Iris pigment epithelial cell (primary cell): Measurements from ENCODE around the gene CSAD.
"Not testable (repeated sequence)": the region's sequence is repeated elsewhere in the genome, so short reads cannot be mapped to it uniquely, and the experiment has no call there.

Source experiments
- DNase-seq: peaks from one replicate; pipeline ENCODE4 v3.0.0-alpha.2; 2011; ENCODE audit warnings: low read depth

CSAD gene

GRCh38 chr12:53218551-53219291, 38.0 kb upstream of the CSAD start:
- peak; percentile 19 for DNase-seq

GRCh38 chr12:53217931-53218307, 37.2 kb upstream of the CSAD start:
- peak; percentile 33 for DNase-seq

GRCh38 chr12:53217051-53217930, 36.6 kb upstream of the CSAD start:
- peak; percentile 27 for DNase-seq

GRCh38 chr12:53215497-53215896, 34.8 kb upstream of the CSAD start:
- no peak for DNase-seq

DNA sequence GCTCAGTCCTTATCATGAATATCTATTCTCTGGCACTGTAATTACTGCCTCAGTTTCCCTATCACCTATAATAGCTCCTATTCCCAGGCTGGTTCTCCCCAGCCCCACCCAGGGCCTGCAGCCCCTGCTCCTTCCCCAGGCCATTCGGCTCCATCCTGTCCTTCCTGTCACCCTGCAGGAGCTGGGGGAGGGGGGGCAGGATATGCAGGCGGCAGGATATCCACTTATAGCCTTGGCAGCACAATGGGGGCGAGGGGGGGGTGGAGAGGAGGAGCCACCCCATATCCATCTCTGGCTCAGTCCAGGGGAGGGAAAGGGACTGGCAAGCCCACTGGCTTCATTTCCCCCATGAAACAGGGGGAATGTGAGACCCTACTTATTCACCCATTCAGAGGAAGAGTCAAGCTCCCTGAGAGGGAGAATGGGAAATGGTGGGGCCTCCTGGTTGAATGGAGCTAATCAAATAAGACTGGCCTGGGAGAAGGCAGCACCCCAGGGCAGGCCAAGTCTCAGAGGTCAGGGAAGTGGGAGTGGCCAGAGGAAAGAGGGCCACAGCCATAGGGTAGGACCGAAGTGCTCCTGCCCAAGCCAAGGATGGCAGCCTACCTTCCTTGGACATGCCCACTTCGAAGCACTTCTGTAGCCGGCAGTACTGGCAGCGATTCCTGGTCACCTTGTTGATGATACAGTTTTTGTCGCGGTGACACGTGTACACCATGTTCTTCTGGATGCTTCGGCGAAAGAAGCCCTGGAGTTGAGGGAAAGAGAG, 34.1 kb upstream of the CSAD start:
- DNase-seq: no peak

DNA sequence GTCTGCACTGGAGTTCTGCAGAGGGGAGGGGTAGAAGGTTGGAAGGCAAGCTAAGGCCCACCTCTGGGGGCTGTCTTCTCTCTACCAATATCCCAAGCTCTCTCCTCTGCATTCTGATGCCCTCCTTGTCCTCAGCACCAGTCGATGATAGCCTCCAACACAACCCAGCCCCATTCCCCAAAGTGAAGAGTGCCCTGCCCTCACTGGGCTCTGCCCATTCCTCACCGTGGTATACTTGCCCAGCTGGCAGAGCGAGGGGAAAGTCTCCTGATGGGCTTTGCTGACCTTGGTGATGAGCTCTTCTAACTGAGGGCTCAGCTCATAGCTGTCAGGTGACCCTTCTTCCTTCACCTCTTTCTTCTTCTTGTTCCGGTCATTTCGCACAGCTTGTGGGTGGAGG, 33.5 kb upstream of the CSAD start:
- DNase-seq: no peak

DNA sequence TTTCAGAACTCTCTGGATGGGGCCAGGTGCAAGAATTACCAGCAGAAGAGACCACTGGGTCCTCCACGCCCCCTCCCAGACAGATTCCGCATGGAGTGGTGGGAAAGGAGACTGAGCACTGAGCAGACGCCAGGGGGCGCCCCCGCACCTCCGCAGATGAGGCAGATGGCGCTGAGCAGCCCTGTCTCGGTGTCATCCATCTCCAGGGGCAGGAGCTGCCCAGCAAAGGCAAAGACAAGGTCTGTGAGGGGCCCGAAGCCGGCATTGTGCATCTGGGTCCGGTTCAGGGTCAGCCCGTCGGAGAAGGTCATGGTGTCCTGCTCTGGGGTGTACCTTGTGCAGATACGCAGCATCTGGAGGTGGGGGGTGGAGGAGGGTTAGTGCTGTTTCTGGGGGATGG, 32.6 kb upstream of the CSAD start:
- DNase-seq: peak; percentile 70

GRCh38 chr12:53212931-53213330, 32.2 kb upstream of the CSAD start:
- DNase-seq: no peak

- DNase-seq: no peak
These were observed 31.0 kb upstream of the CSAD start for GRCh38 chr12:53211476-53212381.

DNA sequence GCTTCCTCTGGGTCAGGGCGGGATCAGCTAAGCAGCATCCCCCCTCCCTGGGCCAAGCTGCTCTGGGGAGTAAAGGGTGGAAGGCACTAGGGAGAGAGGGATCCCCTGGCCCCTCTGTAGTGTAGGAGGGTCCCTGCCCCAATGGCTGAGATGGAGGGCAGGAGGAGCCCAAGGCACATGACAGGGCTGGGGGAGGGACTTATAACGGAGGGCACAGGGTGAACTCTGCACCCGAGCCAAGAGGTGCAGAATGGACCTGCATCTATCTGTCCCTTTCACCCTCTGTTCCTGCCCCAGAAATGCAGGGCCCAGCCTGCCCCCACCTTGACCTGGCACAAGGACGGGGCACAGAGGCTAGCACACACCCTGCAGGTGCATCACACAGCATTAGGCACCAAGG, 30.1 kb upstream of the CSAD start:
- no peak for DNase-seq

- DNase-seq: no peak
These were observed 28.2 kb upstream of the CSAD start for GRCh38 chr12:53208877-53209463.

DNA sequence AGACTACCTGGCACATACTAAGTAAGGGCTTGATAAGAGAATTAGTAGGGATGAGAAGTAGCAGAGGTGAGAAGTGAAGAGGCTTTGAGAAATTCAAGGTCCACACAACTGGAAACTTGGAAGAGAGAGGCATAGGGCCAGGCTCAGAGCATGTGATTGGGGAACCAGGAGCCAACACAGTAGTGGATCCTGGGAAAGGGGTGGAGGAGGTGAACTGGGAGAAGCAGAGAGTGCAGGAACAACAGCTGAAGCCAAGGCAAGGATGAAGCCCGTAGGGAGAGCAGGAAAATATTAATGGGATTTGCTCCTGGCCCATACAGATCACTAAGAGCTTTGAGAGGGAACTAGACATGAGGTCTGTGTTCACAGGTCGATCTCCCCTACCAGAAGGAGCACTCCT, 27.7 kb upstream of the CSAD start:
- DNase-seq: no peak

DNA sequence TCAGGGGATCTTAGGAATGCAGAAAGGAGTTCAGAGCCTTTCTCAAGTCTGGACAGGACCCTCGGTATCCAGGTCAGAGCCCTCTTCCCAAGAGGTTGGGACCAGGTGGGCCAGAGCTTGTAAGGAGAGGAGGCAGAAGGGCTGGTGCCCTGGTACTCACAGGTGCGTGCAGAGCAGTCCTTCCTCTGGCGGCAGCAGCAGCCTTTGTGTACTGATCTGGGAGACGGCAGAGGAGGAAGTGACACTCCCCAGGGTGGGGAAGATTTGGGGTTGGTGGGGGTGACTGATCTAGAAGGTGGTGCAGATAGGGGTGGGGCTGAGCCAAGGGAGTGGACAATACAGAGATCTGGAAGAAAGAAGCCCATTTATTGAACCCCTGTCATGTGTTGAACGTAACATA, 26.3 kb upstream of the CSAD start, which contains the start of gene ITGB7:
Gene ITGB7 (minus strand): TSS at position 210 of the 400 bp plus-strand sequence. CDS start 6,808 bp downstream, outside the sequence.
- no peak for DNase-seq

DNA sequence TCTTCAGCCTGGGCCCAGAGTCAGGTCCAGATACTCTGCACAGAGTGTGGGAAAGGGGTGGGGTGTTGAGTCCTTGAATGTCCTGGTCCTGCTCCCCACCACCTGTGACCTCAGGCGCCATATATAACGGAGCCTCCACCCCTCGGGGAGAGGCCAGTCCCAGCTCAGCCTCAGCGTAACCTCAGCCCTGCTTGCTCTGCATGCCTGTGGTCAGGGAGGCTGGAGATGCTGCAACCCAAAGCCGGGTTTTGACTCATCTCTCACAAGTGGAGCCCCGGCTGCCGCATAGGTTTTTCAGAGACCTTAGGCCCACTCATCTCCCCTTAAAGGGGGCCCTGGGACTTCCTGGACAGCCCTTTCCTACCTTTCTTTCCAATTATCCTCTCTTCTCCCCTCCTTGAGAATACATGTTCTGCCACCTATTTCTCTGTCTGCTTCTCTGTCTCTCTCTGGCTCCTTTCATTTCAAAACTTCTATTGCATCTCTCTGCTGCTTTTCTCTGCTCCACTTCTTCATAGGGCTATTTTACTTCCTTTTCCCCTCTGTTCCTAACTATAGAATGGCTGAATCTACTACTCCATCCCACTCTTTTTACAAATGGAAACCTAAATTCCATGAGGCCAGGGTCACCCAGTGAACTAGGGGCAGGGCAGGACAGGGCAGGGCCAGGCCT, 25.2 kb upstream of the CSAD start:
- peak; percentile 94 for DNase-seq

DNA sequence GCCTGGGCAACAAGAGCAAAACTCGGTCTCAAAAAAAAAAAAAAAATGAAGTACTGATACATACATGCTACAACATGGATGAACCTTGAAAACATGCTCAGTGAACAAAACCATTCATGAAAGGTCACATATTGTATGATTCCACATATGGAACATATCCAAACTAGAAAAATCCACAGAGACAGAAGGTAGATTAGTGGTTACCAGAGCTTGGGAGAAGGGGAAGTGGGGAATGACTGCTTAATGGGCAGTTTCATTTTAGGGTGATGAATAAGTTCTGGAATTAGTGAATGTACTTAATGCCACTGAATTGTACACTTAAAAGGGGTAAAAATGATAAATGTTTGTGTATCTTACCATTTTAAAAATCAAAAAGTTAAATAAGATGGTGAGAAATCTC, 23.6 kb upstream of the CSAD start:
- no peak for DNase-seq

DNA sequence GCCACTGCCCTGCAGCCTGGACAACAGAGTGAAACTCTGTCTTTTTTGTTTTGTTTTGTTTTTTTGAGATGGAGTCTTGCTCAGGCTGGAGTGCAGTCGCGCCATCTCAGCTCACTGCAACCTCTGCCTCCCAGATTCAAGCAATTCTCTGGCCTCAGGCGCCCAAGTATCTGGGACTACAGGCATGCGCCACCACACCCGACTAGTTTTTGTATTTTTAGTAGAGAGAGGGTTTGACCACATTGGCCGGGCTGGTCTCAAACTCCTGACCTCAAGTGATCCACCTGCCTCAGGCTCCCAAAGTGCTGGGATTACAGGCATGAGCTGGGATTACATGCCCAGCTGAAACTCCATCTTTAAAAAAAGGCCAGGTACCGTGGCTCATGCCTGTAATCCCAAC, 21.6 kb upstream of the CSAD start:
- not testable (repeated sequence) for DNase-seq

GRCh38 chr12:53201639-53202038, 20.9 kb upstream of the CSAD start:
- DNase-seq: no peak

DNA sequence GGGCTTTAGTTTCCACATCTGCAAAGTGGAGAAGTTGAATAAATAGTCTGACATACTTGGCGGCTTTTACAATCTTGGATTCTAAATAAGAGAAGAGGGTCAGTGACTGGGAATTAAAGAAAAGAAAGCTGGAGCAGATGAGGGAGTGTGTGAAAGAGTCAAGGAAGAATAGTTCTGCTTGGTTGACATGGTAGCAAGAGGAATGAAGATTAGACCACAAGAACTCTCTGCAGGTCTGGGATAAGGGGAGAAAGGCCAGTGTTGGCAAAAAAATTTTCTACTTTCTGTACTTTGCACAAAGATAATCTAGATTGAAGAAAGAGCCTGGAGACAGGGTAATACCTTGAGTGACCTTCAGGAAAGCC, 20.4 kb upstream of the CSAD start:
- no peak for DNase-seq

DNA sequence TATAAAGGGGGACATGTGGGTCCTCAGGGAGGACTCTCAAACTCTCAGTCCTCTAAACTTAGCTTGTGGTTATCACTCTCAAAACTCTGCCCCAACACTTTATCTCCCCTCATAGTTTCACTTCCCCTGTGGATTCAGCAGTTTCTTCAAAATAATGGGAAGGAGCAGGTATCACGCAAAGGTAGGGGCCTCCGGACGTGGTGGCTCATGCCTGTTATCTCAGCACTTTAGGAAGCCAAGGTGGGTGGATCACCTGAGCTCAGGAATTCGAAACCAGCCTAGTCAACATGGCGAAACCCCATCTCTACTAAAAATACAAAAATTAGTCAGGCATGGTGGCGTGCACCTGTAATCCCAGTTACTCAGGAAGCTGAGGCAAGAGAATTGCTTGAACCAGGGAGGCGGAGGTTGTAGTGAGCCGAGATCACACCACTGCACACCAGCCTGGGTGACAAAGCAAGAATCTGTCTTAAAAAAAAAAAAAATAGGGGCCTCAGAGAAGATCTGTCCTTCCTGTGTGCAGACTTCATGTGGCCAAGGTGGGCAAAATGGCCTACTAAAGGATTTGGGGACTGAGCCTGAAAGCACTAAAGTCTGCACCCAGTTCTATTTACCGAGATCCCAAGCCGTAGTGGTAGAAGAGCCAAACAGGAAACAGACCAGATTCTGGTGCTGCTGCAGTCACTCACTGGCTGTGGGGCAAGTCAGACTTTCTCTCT, 19.9 kb upstream of the CSAD start:
- peak; percentile 45 for DNase-seq

GRCh38 chr12:53200107-53200457, 19.4 kb upstream of the CSAD start:
- DNase-seq: no peak
